ENCODE measurements around the gene RIMS1.

The RIMS1 gene

GRCh38 chr6:72031471-72031870, 145.1 kb downstream of the RIMS1 start:
- H3K27ac Mint-ChIP-seq: no peak overlapping the region
- H3K4me3 Mint-ChIP-seq: no peak overlapping the region
- H3K27me3 Mint-ChIP-seq: no peaks in the 10 kb centered on the region
- H3K4me1 Mint-ChIP-seq (ENCODE audit: low read depth): no peaks in the 10 kb centered on the region
- H3K9me3 Mint-ChIP-seq: no peaks in the 10 kb centered on the region
- H3K36me3 Mint-ChIP-seq (ENCODE audit: low read depth): no peaks in the 10 kb centered on the region
- DNase-seq: no peak

GRCh38 chr6:72032086-72032485, 145.7 kb downstream of the RIMS1 start:
- Mint-ChIP-seq H3K4me3 (no peak overlapping the region), H3K4me1 (ENCODE audit: low read depth) (no peaks in the 10 kb centered on the region), H3K9me3 (no peaks in the 10 kb centered on the region), H3K27me3 (no peaks in the 10 kb centered on the region), H3K36me3 (ENCODE audit: low read depth) (no peaks in the 10 kb centered on the region), H3K27ac (no peak overlapping the region)
- no peak for DNase-seq

- no peak for DNase-seq
- Mint-ChIP-seq H3K4me1 (ENCODE audit: low read depth) (no peaks in the 10 kb centered on the region), H3K9me3 (no peaks in the 10 kb centered on the region), H3K4me3 (no peak overlapping the region), H3K27ac (no peak overlapping the region), H3K36me3 (ENCODE audit: low read depth) (no peaks in the 10 kb centered on the region), H3K27me3 (no peaks in the 10 kb centered on the region)
Measured at GRCh38 chr6:72035486-72035885, 149.1 kb downstream of the RIMS1 start.

DNA sequence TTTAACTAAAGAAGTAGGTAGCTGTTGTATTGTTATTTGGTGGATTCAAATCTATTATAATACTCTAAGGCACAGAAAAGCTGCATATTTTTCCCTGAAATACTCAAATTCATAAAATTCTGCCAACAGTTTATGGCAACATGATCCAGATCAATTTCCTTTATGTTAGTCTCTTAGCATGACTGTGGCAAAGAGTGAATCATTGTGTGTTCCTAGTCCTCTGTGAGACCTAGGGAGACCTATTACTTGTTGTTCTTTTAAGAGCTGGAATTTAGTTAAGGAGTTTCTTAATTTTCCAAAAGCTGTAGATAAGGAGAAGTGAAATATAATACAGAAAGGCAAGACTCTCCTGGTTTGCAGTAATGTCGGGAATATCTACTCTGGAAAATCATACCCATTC, 149.6 kb downstream of the RIMS1 start:
- no peaks in the 10 kb centered on the region for H3K36me3 Mint-ChIP-seq (ENCODE audit: low read depth)
- H3K4me3 Mint-ChIP-seq: no peak overlapping the region
- H3K27ac Mint-ChIP-seq: no peak overlapping the region
- H3K4me1 Mint-ChIP-seq (ENCODE audit: low read depth): no peaks in the 10 kb centered on the region
- no peaks in the 10 kb centered on the region for H3K27me3 Mint-ChIP-seq
- H3K9me3 Mint-ChIP-seq: no peaks in the 10 kb centered on the region
- no peak for DNase-seq

GRCh38 chr6:72037006-72037405, 150.7 kb downstream of the RIMS1 start:
- DNase-seq: no peak
- Mint-ChIP-seq H3K4me1 (ENCODE audit: low read depth) (no peaks in the 10 kb centered on the region), H3K36me3 (ENCODE audit: low read depth) (no peaks in the 10 kb centered on the region), H3K4me3 (no peak overlapping the region), H3K27me3 (no peaks in the 10 kb centered on the region), H3K9me3 (no peaks in the 10 kb centered on the region), H3K27ac (no peak overlapping the region)

DNA sequence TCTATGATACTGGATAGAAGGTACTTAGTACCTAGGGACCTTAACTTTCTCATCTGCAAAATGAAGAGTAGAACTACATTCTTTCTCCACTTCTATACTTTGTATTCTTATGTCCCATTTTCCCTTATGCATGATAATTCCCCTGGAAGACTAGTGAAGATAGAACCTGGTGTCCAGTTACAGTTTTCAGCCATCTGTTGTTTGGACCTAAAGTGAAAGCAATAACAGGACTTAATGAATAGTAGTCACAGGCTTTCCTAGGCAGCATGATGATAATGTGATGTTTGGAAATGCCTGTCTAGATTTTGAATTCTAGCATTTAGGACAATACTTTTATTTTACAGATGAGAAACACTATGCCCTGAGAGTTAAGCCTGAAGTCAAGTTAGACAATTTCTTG, 153.8 kb downstream of the RIMS1 start:
- no peaks in the 10 kb centered on the region for H3K9me3 Mint-ChIP-seq
- no peaks in the 10 kb centered on the region for H3K4me1 Mint-ChIP-seq (ENCODE audit: low read depth)
- H3K36me3 Mint-ChIP-seq (ENCODE audit: low read depth): no peaks in the 10 kb centered on the region
- H3K4me3 Mint-ChIP-seq: no peak overlapping the region
- no peaks in the 10 kb centered on the region for H3K27me3 Mint-ChIP-seq
- no peak for DNase-seq
- H3K27ac Mint-ChIP-seq: no peak overlapping the region

GRCh38 chr6:72042088-72042487, 155.7 kb downstream of the RIMS1 start:
- H3K36me3 Mint-ChIP-seq (ENCODE audit: low read depth): no peaks in the 10 kb centered on the region
- H3K27me3 Mint-ChIP-seq: no peaks in the 10 kb centered on the region
- no peak overlapping the region for H3K27ac Mint-ChIP-seq
- no peaks in the 10 kb centered on the region for H3K4me1 Mint-ChIP-seq (ENCODE audit: low read depth)
- H3K4me3 Mint-ChIP-seq: no peak overlapping the region
- DNase-seq: no peak
- no peaks in the 10 kb centered on the region for H3K9me3 Mint-ChIP-seq

DNA sequence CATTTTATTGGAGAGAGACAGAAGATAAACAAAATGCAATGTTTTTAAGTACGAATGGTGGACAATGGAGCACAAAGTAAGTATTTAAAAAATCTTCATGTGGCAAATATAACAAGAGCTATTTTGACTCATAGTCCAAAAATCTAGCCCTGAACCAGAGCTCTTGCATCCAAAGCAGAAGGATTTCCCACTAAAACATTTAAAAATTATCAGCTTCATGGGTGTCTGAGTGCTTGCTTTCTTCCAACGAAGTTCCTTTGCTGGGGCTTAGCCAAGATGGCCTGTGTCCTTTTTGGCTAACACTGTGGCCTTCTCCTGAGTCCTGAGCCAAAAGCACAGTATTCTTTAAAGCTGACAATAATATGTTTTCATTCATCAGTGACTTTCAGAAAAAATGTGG, 161.7 kb downstream of the RIMS1 start:
- Mint-ChIP-seq H3K36me3 (ENCODE audit: low read depth) (no peaks in the 10 kb centered on the region), H3K9me3 (peaks cover 2% of the 10 kb centered on the region), H3K27ac (no peak overlapping the region), H3K27me3 (no peaks in the 10 kb centered on the region), H3K4me1 (ENCODE audit: low read depth) (no peaks in the 10 kb centered on the region), H3K4me3 (no peak overlapping the region)
- no peak for DNase-seq

GRCh38 chr6:72049376-72049775, 163.0 kb downstream of the RIMS1 start:
- DNase-seq: no peak
- Mint-ChIP-seq H3K27ac (no peak overlapping the region), H3K27me3 (no peaks in the 10 kb centered on the region), H3K4me1 (ENCODE audit: low read depth) (no peaks in the 10 kb centered on the region), H3K36me3 (ENCODE audit: low read depth) (no peaks in the 10 kb centered on the region), H3K9me3 (peaks cover 6% of the 10 kb centered on the region), H3K4me3 (no peak overlapping the region)

- H3K4me1 Mint-ChIP-seq (ENCODE audit: low read depth): no peaks in the 10 kb centered on the region
- no peaks in the 10 kb centered on the region for H3K36me3 Mint-ChIP-seq (ENCODE audit: low read depth)
- H3K27ac Mint-ChIP-seq: no peak overlapping the region
- H3K9me3 Mint-ChIP-seq: no peaks in the 10 kb centered on the region
- DNase-seq: no peak
- no peaks in the 10 kb centered on the region for H3K27me3 Mint-ChIP-seq
- H3K4me3 Mint-ChIP-seq: no peak overlapping the region
Measured at GRCh38 chr6:72061286-72061685, 174.9 kb downstream of the RIMS1 start.

- no peaks in the 10 kb centered on the region for H3K36me3 Mint-ChIP-seq (ENCODE audit: low read depth)
- DNase-seq: no peak
- H3K9me3 Mint-ChIP-seq: no peaks in the 10 kb centered on the region
- no peaks in the 10 kb centered on the region for H3K27me3 Mint-ChIP-seq
- H3K4me1 Mint-ChIP-seq (ENCODE audit: low read depth): no peaks in the 10 kb centered on the region
- no peak overlapping the region for H3K4me3 Mint-ChIP-seq
- no peak overlapping the region for H3K27ac Mint-ChIP-seq
Measured at GRCh38 chr6:72064399-72064975, 178.1 kb downstream of the RIMS1 start.

- Mint-ChIP-seq H3K9me3 (no peaks in the 10 kb centered on the region), H3K27me3 (no peaks in the 10 kb centered on the region), H3K4me3 (no peak overlapping the region), H3K4me1 (ENCODE audit: low read depth) (no peaks in the 10 kb centered on the region), H3K27ac (no peak overlapping the region), H3K36me3 (ENCODE audit: low read depth) (no peaks in the 10 kb centered on the region)
- DNase-seq: no peak
Measured at GRCh38 chr6:72078096-72078495, 191.7 kb downstream of the RIMS1 start.

- DNase-seq: no peak
- no peaks in the 10 kb centered on the region for H3K36me3 Mint-ChIP-seq (ENCODE audit: low read depth)
- no peak overlapping the region for H3K4me3 Mint-ChIP-seq
- no peaks in the 10 kb centered on the region for H3K27me3 Mint-ChIP-seq
- no peaks in the 10 kb centered on the region for H3K4me1 Mint-ChIP-seq (ENCODE audit: low read depth)
- H3K9me3 Mint-ChIP-seq: no peaks in the 10 kb centered on the region
- H3K27ac Mint-ChIP-seq: no peak overlapping the region
Measured at GRCh38 chr6:72080260-72080941, 194.1 kb downstream of the RIMS1 start.

DNA sequence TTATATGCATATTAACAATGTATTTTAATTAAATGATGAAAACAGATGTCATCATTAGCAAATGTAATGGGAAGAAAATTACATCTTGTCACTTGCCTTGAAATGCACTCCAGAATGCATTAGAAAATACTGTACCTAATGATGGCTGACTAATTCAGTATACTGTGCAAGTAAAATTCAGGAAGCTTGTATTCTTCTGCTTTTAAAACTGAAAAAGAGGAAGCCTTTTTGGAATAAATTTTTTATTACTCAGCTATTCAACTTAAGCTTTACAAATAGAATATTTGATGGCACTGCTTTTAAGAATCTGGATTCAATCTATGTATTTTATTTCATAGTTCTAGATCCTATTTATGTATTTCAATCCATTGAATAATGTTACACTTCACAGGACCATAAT, 195.5 kb downstream of the RIMS1 start:
- H3K36me3 Mint-ChIP-seq (ENCODE audit: low read depth): no peaks in the 10 kb centered on the region
- no peak overlapping the region for H3K4me3 Mint-ChIP-seq
- H3K4me1 Mint-ChIP-seq (ENCODE audit: low read depth): no peaks in the 10 kb centered on the region
- H3K27me3 Mint-ChIP-seq: no peaks in the 10 kb centered on the region
- no peak overlapping the region for H3K27ac Mint-ChIP-seq
- no peaks in the 10 kb centered on the region for H3K9me3 Mint-ChIP-seq
- no peak for DNase-seq

DNA sequence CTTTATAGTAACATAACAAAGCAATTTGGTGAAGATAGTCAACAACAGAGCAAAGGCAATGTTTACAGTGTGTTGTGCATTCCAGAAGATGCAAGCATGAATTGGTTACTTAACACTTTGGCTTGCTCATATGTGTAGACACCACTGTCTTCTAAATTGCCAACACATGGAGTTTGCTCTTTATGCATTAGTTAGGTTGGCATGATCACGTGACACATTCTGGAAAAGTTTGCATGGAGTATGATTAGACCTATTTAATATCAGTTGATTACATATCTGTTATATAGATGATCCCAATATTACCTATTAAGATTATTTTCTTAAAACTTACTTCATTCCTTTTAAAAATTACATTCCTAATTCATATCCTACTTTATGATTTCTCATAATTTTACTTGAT, 197.6 kb downstream of the RIMS1 start:
- Mint-ChIP-seq H3K27me3 (no peaks in the 10 kb centered on the region), H3K36me3 (ENCODE audit: low read depth) (no peaks in the 10 kb centered on the region), H3K4me1 (ENCODE audit: low read depth) (no peaks in the 10 kb centered on the region), H3K4me3 (no peak overlapping the region), H3K9me3 (no peaks in the 10 kb centered on the region), H3K27ac (no peak overlapping the region)
- DNase-seq: no peak
